K562 (cell line): Measurements from ENCODE around the gene ALG12.

ENCODE experiments used
- CREM ChIP-seq: IDR thresholded peaks from 2 replicates; pipeline ENCODE4 v1.6.1; 2014; ENCODE audit warnings: antibody characterized with exemption, low read depth
- FOSL1 ChIP-seq: fragments of 200-800 bp; sonication (Bioruptor generic); conservative IDR thresholded peaks from 2 replicates; pipeline ENCODE4 v1.6.1; 2016; ENCODE audit warnings: missing genetic modification characterization, missing compliant biosample characterization
- LEF1 ChIP-seq: fragments of 450-650 bp; IDR thresholded peaks from 2 replicates; pipeline ENCODE4 v1.6.1; 2016; ENCODE audit warnings: mild to moderate bottlenecking
- MYC ChIP-seq, 2 experiments: fragments of 250-450 bp in 1 of 2; sonication (Bioruptor Pico) in 1 of 2; IDR thresholded peaks; 2 replicates each; pipeline versions ENCODE4 v1.5.1 to v1.6.1; 2012 to 2021; ENCODE audit warnings: low read depth in 2 of 2, borderline replicate concordance in 1 of 2, improper control_type of control experiment in 1 of 2, low read length in 1 of 2, mild to moderate bottlenecking in 1 of 2, moderate library complexity in 1 of 2
- NFRKB ChIP-seq: fragments of 450-650 bp; IDR thresholded peaks from 2 replicates; pipeline ENCODE4 v1.6.1; 2016; ENCODE audit warnings: low read depth
- RAD21 ChIP-seq, 2 experiments: fragments of 250-450 bp in 1 of 2; fragments of 450-650 bp in 1 of 2; sonication (Bioruptor Pico) in 1 of 2; formaldehyde crosslinking in 1 of 2; IDR thresholded peaks in 1 of 2; conservative IDR thresholded peaks in 1 of 2; 2 replicates each; pipeline versions ENCODE4 v1.4.0 to v1.8.0; 2020 to 2022; ENCODE audit warnings: mild to moderate bottlenecking in 2 of 2, moderate library complexity in 1 of 2
- ZNF232 ChIP-seq: sonication (generic); formaldehyde crosslinking; IDR thresholded peaks from 2 replicates; pipeline ENCODE4 v1.8.0; 2022; ENCODE audit warnings: mild to moderate bottlenecking, missing genetic modification reagents
- ZNF785 ChIP-seq: fragments of 250-450 bp; sonication (Bioruptor Pico); IDR thresholded peaks from 2 replicates; pipeline ENCODE4 v1.4.0; 2020; ENCODE audit warnings: mild to moderate bottlenecking
- TF ChIP-seq, protein P1 (sequence below), 3 experiments: IDR thresholded peaks in 2 of 3; conservative IDR thresholded peaks in 1 of 3; 2 replicates each; pipeline ENCODE4 v1.5.1; 2011 to 2012; ENCODE audit warnings: low read length in 3 of 3, mild to moderate bottlenecking in 3 of 3, control low read depth in 2 of 3, improper control_type of control experiment in 1 of 3, inconsistent platforms in 1 of 3, low read depth in 1 of 3, mixed read lengths in 1 of 3, moderate library complexity in 1 of 3; ENCODE audit not compliant: insufficient read depth in 2 of 3
- TF ChIP-seq, protein P2 (sequence below): IDR thresholded peaks from 2 replicates; pipeline ENCODE4 v1.6.1; 2014; ENCODE audit warnings: antibody characterized with exemption
- TF ChIP-seq, protein P3 (sequence below): fragments of 450-650 bp; conservative IDR thresholded peaks from 2 replicates; pipeline ENCODE4 v1.6.1; 2016; ENCODE audit warnings: missing genetic modification characterization, low read depth, mild to moderate bottlenecking, control low read depth, missing compliant biosample characterization

DNA sequence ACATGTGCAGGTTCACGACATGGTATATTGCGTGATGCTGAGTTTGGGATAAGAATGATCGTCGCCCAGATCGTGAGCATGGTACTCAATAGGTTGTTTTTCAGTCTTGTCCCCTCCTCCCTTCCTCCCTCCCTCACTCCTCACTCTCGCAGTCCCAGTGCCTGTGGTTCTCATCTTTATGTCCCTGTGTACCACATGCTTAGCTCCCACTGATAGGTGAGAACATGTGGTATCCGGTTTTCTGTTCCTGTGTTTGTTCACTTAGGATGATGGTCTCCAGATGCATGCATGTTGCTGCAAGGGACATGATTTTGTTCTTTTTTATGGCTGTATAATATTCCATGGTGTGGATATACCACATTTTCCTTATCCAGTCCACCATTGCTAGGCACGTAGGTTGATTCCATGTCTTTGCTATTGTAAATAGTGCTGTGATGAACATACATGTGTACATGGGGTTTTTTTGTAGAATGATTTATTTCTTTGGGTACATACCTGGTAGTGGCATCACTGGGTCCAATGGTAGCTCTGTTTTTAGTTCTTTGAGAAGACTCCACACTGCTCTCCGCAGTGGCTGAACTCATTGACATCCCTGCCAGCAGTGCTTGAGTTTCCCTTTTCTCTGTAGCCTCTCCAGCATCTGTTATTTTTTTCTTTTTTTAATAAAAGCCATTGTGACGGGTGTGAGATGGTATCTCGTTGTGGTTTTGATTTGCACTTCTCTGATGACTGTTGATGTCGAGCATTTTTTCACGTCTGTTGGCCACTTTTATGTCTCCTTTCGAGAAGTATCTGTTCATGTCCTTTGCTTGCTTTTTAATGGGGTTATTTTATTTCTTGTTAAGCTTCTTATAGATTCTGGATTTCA, 48.2 kb downstream of the ALG12 start:
- TF ChIP-seq, protein P1, sequence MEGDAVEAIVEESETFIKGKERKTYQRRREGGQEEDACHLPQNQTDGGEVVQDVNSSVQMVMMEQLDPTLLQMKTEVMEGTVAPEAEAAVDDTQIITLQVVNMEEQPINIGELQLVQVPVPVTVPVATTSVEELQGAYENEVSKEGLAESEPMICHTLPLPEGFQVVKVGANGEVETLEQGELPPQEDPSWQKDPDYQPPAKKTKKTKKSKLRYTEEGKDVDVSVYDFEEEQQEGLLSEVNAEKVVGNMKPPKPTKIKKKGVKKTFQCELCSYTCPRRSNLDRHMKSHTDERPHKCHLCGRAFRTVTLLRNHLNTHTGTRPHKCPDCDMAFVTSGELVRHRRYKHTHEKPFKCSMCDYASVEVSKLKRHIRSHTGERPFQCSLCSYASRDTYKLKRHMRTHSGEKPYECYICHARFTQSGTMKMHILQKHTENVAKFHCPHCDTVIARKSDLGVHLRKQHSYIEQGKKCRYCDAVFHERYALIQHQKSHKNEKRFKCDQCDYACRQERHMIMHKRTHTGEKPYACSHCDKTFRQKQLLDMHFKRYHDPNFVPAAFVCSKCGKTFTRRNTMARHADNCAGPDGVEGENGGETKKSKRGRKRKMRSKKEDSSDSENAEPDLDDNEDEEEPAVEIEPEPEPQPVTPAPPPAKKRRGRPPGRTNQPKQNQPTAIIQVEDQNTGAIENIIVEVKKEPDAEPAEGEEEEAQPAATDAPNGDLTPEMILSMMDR (IDR thresholded peaks at IDR 0.05 in 2 of 3, conservative IDR thresholded peaks at IDR 0.05 in 1 of 3; ENCODE audit: insufficient read depth in 2 of 3, low read depth in 1 of 3, low read length in 3 of 3): no peak
- TF ChIP-seq FOSL1 (tag) (no peak), ZNF785 (CRISPR knock-in tag) (no peak), LEF1 (no peak), RAD21 (CRISPR knock-in tag; conservative IDR thresholded peaks at IDR 0.05 in 1 of 2, IDR thresholded peaks at IDR 0.05 in 1 of 2) (no peak), CREM (no peak), MYC (IDR thresholded peaks at IDR 0.05; ENCODE audit: low read depth, low read length) (no peak), MYC (CRISPR knock-in tag; IDR thresholded peaks at IDR 0.05; ENCODE audit: borderline replicate concordance, low read depth) (no peak), NFRKB (no peak), ZNF232 (no peak)
- TF ChIP-seq, protein P2, sequence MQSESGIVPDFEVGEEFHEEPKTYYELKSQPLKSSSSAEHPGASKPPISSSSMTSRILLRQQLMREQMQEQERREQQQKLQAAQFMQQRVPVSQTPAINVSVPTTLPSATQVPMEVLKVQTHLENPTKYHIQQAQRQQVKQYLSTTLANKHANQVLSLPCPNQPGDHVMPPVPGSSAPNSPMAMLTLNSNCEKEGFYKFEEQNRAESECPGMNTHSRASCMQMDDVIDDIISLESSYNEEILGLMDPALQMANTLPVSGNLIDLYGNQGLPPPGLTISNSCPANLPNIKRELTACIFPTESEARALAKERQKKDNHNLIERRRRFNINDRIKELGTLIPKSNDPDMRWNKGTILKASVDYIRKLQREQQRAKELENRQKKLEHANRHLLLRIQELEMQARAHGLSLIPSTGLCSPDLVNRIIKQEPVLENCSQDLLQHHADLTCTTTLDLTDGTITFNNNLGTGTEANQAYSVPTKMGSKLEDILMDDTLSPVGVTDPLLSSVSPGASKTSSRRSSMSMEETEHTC: no peak
- TF ChIP-seq, protein P3, sequence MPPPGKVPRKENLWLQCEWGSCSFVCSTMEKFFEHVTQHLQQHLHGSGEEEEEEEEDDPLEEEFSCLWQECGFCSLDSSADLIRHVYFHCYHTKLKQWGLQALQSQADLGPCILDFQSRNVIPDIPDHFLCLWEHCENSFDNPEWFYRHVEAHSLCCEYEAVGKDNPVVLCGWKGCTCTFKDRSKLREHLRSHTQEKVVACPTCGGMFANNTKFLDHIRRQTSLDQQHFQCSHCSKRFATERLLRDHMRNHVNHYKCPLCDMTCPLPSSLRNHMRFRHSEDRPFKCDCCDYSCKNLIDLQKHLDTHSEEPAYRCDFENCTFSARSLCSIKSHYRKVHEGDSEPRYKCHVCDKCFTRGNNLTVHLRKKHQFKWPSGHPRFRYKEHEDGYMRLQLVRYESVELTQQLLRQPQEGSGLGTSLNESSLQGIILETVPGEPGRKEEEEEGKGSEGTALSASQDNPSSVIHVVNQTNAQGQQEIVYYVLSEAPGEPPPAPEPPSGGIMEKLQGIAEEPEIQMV (tag): no peak
